CD4-positive, alpha-beta T cell treated with Interleukin-10 for 1 hour (primary cell): ENCODE measurements around the gene ADPRHL1.
"Not testable (repeated sequence)": the region's sequence is repeated elsewhere in the genome, so short reads cannot be mapped to it uniquely, and the experiment has no call there.

Source experiments
- DNase-seq: peaks from one replicate; pipeline ENCODE4 v3.0.0-alpha.2; 2020

Gene ADPRHL1

DNA sequence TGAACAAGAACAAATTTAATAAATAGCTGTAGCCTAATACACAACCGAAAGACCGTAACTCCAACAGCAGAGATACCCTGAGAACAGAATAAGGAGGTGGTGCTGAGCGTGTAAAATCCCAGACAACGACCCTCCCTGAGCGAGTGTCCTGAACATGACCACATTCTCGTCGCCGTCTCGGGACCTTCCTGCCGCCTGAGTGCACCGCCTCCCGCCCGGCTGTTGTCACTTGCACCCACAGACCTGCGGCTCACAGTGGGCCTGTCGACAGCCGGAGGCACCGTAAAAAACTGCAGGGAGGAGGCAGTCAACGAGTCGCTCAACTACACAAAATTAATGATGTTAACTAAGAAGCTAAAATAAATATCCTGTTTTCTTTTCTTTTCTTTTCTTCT is 53.5 kb downstream of the ADPRHL1 start:
- no peak for DNase-seq

DNA sequence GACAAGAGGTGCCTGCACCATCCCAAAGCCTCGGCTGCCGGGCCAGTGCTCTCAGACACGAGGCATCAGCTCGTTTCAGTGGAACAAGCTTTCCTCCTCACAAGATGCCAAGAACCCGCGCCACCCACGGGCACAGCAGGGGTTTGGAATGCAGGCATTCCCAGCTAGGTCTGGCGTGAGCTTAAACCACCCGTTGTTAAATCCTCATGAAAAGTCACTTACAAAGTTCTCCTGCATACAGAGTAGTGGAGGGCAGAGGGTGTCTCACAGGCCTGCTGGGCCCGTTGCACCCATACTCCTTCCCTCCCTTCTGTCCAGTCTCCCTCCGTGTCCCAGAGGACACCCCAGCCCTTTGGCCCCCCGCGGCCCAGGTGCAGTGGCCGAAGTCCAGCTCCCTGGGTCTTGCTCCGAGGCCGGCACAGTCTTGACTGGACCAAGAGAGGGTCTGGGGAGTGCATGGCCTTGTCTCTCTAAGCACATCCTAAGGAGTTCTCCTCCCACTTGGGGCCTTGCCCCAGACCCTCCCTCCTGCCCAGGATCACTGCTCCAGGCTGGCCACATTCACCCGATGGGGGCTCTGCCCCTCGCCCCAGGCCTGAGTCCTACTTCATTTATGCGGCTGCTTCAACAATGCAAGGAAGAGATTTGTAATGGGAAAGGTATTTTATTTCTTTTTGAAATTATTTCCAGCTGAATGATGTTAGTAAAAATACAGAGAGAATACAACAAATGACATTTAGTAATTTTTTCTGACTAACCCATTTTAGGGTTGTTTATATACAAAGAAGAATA is 54.1 kb downstream of the ADPRHL1 start:
- no peak for DNase-seq

GRCh38 chr13:113397608-113398425 is 55.5 kb downstream of the ADPRHL1 start:
- no peak for DNase-seq

DNA sequence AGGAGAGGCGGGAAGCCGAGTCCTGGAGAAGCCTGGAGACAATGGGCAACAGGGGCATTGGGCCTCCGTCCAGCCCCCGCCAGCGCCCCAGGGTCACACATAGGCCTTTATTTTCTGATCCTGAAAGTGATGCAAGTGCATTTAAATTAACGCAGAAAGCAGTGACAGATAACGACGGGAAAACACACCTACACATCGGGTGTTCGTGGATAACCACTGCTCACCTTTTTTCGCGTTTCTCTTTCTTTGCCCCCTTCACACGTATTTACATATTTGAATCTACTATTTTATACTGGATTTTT is 59.0 kb downstream of the ADPRHL1 start:
- no peak for DNase-seq

- DNase-seq = peak; percentile 83
Measured at GRCh38 chr13:113393563-113394338, 59.5 kb downstream of the ADPRHL1 start.

GRCh38 chr13:113393226-113393562 is 60.1 kb downstream of the ADPRHL1 start:
- DNase-seq = no peak

- no peak for DNase-seq
Measured at GRCh38 chr13:113390874-113391497, 62.3 kb downstream of the ADPRHL1 start.

DNA sequence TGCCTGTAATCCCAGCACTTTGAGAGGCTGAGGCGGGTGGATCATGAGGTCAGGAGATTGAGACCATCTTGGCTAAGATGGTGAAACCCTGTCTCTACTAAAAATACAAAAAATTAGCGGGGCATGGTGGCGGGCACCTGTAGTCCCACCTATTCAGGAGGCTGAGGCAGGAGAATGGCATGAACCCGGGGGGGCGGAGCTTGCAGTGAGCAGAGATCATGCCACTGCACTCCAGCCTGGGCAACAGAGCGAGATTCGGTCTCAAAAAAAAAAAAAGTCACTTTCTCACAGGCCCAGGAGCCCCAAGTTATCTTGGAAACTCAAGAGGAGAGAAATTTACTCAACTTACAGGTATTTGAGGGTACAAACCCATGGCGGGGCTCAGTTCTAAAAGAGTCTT is 63.7 kb downstream of the ADPRHL1 start:
- DNase-seq = not testable (repeated sequence)

DNA sequence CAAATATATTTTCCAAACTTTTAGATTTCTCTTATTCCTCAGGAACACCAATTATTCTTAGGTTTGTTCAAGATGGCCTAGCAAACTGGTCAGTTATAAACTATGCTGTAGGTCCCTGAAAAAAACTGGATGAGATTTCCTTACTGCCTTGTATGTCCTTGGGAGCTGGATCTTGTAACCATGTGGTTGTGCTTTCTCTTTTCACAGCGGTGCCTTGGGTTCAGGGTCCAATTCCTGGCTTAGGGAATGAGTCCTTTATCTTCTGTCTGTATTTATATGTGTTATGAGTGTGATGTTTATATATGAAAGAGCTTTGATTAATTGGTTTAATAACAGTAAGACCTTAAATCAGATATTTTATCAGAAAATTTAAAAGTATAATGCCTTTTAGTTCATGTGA is 65.9 kb downstream of the ADPRHL1 start:
- DNase-seq = no peak

DNA sequence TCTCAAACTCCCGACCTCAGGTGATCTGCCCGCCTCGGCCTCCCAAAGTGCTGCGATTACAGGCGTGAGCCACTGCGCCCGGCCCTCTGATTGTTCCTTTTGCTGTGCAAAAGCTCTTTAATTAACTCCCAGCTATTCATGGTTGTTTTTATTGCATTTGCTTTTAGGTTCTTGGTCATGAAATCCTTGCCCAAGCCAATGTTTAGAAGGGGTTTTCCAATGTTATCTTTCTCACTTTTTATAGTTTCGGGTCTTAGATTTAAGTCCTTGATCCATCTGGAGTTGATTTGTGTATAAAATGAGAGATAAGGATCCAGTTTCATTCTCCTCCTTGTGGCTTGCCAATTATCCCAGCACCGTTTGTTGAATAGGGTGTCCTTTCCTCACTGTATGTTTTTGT is 70.2 kb downstream of the ADPRHL1 start:
- DNase-seq = no peak

DNA sequence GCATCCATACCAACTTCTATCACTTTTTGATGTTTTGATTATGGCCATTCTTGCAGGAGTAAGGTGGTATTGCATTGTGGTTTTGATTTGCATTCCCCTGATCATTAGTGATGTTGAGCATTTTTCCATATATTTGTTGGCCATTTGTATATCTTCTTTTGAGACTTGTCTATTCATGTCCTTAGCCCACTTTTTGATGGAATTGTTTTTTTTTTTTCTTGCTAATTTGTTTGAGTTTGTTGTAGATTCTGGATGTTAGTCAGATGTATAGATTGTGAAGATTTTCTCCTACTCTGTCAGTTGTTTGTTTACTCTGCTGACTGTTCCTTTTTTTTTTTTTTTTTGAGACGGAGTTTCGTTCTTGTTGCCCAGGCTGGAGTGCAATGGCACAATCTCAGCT is 70.7 kb downstream of the ADPRHL1 start:
- DNase-seq = not testable (repeated sequence)

GRCh38 chr13:113378825-113379224 is 74.5 kb downstream of the ADPRHL1 start:
- DNase-seq = no peak

GRCh38 chr13:113374511-113375175 is 78.6 kb downstream of the ADPRHL1 start:
- DNase-seq = no peak

DNA sequence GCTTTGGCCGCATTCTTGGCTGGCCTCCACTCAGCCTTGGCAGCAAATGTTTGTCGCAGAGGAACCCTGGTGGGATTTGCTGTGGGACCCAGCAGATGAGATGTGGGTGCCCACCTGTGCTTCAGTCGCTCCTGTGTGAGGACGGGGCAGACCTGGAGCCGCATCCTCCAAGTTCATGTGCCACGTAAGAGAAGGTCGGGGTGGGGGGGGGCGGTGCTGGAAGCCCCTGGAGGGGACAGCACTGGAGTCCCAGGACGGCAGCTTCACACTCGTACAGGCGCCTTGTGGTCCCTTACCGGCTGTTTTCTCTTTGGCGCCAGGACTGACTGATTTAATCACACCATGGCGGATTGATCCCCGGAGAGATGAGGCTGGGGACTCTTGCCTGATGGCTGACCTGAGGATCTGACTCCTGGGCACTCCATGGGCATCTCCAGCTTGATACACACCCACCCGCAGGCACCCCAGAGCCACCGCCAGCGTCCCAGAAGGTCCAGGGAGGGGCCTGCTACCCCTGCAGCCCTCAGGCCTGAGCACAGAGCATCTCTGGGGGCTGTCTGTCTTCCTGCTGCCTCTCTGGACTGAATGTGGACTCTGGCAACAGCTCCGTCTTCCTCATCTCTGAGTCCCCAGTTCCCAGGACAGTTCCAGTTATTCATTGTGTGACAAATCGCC is 79.3 kb downstream of the ADPRHL1 start:
- DNase-seq = no peak

- DNase-seq = not testable (repeated sequence)
Measured at GRCh38 chr13:113371701-113372100, 81.6 kb downstream of the ADPRHL1 start.

GRCh38 chr13:113371061-113371460 is 82.2 kb downstream of the ADPRHL1 start:
- DNase-seq = no peak

DNA sequence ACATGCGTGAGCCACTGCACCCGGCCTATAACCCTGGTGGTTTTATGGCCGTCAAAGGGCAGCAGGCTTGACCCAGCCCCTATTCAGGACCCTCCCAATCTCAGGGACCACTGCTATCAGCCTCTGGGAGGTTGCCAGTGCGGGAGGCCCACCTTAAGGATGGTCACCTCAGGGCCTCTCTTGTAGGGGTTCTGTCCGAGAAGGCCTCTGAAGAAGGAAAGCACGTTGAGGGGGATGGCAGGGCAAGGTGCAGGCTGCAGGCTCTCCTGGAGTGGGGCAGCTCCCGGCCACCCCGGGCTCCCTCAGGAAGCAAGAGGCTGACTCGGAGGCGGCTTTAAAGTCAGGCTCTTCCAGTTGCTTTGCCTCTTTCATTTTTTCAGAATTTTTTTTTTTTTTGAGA is 83.4 kb downstream of the ADPRHL1 start:
- no peak for DNase-seq

- DNase-seq = no peak
Measured at GRCh38 chr13:113369189-113369588, 84.1 kb downstream of the ADPRHL1 start.

DNA sequence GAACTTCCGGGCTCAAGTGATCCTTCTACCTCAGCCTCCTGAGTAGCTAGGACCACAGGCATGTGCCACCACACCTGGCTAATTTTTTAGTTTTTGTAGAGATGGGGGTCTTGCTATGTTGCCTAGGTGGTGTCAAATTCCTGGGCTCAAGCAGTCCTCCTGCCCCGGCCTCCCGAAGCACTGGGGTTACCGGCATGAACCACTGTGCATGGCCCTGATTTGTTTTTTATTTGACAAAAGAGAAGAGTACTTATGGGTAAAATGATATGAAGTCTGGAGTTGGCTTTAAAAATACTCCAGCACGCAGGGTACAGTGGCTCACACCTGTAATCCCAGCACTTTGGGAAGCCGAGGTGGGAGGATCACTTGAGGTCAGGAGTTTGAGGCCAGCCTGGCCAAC is 84.9 kb downstream of the ADPRHL1 start:
- not testable (repeated sequence) for DNase-seq

DNA sequence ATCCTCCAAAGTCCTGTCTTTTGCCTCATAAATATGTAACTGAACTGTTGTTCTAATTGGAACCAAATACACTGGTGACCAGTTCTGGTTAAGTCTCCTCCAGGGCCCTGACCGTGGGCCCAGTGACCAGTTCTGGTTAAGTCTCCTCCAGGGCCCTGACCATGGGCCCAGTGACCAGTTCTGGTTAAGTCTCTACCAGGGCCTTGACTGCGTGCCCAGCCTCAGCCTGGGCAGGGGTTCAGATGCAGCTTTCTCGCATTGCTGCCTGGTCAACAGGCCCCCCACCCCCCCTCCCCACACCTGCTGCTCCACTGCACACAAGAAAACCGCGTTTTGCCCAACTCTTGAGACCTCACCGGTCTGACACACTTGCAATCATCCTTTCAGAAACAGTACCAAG is 85.5 kb downstream of the ADPRHL1 start:
- DNase-seq = no peak

GRCh38 chr13:113367020-113367560 is 86.2 kb downstream of the ADPRHL1 start:
- no peak for DNase-seq
